Spleen (tissue), 7 donors: ENCODE measurements around the gene HCFC1.

Experiments
- CTCF ChIP-seq, 11 experiments: fragments of 200-600 bp in 7 of 11; fragments of 450-650 bp in 4 of 11; sonication (generic) in 4 of 11; IDR thresholded peaks in 8 of 11; conservative IDR thresholded peaks in 3 of 11; 1 replicate in 7 of 11; 2 replicates in 4 of 11; pipeline versions ENCODE4 v1.4.0 to v1.8.0; 2016 to 2021; ENCODE audit warnings: antibody characterized with exemption in 11 of 11, inconsistent platforms in 4 of 11, mild to moderate bottlenecking in 1 of 11
- POLR2A ChIP-seq, 3 donors: fragments of 450-650 bp; IDR thresholded peaks; one replicate each; pipeline ENCODE4 v1.5.1; 2017; ENCODE audit warnings: antibody characterized with exemption in 3 of 3, mild to moderate bottlenecking in 1 of 3
- donor health status: DM: no; HTN: no; CAD: no; lungs with moderate emphysema.
- donor health status: DM: no; HTN: no; CAD: no.
- donor health status: DM: no; HTN: no; CAD: no.

GRCh38 chrX:153960786-153961185 is 10.8 kb downstream of the HCFC1 start:
- no peak for TF ChIP-seq POLR2A (IDR thresholded peaks at IDR 0.05)
- no peak for TF ChIP-seq CTCF (IDR thresholded peaks at IDR 0.05 in 8 of 11, conservative IDR thresholded peaks at IDR 0.05 in 3 of 11)
